ENCODE measurements around the gene LYSET. TPM values are rescaled to one million over a fixed set of nuclear protein-coding genes. Genes with fewer than 3 reads are reported as not detected.
"Not testable (repeated sequence)": the region's sequence is repeated elsewhere in the genome, so short reads cannot be mapped to it uniquely, and the experiment has no call there.

The LYSET gene
- total and polyA plus RNA-seq, 4 donors: 11.6 to 32.8 (median 24.5) TPM

DNA sequence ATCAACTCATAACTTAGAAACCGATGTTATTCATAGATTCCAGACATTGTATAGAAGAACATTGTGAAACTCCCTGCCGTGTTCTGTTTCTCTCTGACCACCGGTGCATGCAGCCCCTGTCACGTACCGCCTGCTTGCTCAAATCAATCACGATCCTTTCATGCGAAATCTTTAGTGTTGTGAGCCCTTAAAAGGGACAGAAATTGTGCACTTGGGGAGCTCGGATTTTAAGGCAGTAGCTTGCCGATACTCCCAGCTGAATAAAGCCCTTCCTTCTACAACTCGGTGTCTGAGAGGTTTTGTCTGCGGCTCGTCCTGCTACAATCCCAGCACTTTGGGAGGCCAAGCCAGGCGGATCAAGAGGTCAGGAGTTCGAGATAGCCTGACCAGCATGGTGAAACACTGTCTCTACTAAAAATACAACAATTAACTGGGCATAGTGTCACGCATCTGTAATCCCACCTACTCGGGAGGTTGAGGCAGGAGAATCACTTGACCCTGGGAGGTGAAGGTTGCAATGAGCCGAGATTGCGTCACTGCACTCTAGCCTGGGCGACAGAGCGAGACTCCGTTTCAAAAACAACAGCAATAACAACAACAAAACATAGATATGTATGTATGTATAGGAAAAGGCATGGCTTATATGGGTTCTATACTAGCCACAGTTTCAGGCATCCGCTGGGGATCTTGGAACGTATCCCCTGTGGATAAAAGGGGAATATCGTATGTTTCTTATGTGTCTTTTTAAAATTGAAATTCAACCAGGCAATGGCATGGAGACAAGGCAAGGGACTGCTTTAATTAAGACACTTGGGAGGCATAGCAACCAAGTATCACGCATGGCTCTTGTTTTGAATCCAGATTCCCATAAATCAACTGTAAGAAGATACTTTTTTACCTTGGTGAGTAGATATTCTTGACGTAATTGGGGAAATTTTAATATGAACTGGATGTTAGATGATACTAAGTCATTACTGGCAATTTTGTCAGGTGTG, 19.5 kb upstream of the LYSET start:
- not testable (repeated sequence) for H3K27me3 ChIP-seq (ENCODE audit: control insufficient read depth, insufficient read depth, low read length); H3K9me3 ChIP-seq (ENCODE audit: control insufficient read depth, insufficient read depth, low read length); H3K36me3 ChIP-seq (ENCODE audit: control insufficient read depth, insufficient read depth, low read length); DNase-seq (ENCODE audit: low read depth in 4 of 6, low spot score in 6 of 6); H3K4me1 ChIP-seq (ENCODE audit: control insufficient read depth, insufficient read depth, low read length); H3K27ac ChIP-seq (ENCODE audit: low read depth, low read length); H3K4me3 ChIP-seq (ENCODE audit: low read depth, low read length)
- WGBS (ENCODE audit: insufficient coverage): 74% methylated on average over 8 of the region's 26 CpGs

DNA sequence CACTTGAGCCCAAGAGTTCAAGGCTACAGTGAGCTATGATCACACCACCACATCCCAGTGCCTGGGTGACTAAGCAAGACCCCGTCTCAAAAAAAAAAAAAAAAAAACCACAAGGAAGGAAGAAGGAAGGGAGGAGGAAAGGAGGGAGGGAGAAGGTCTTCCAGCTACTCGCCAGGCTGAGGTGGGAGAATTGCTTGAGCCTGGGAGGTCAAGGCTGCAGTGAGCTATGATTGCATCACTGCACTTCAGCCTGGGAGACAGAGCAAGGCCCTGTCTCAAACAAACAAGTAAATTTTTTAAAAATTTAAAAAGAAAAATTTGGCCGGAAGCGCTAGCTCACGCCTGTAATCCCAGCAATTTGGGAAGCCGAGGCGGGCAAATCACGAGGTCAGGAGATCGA, 16.5 kb upstream of the LYSET start:
- not testable (repeated sequence) for H3K27me3 ChIP-seq (ENCODE audit: control insufficient read depth, insufficient read depth, low read length); H3K9me3 ChIP-seq (ENCODE audit: control insufficient read depth, insufficient read depth, low read length); H3K27ac ChIP-seq (ENCODE audit: low read depth, low read length); H3K36me3 ChIP-seq (ENCODE audit: control insufficient read depth, insufficient read depth, low read length); H3K4me1 ChIP-seq (ENCODE audit: control insufficient read depth, insufficient read depth, low read length); DNase-seq (ENCODE audit: low read depth in 4 of 6, low spot score in 6 of 6); H3K4me3 ChIP-seq (ENCODE audit: low read depth, low read length)
- WGBS (ENCODE audit: insufficient coverage): 100% methylated on average over 7 of the region's 9 CpGs

DNA sequence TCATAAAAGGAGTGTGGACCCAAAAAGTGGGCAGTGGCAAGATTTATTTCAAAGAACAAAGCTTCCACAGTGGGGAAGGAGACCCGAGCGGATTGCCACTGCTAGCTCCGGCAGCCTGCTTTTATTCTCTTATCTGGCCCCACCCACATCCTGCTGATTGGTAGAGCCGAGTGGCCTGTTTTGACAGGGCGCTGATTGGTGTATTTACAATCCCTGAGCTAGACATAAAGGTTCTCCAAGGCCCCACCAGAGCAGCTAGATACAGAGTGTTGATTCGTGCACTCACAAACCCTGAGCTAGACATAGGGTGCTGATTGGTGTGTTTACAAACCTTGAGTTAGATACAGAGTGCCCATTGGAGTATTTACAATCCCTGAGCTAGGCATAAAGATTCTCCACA, 15.5 kb upstream of the LYSET start:
- H3K27me3 ChIP-seq (ENCODE audit: control insufficient read depth, insufficient read depth, low read length); H3K4me1 ChIP-seq (ENCODE audit: control insufficient read depth, insufficient read depth, low read length); H3K36me3 ChIP-seq (ENCODE audit: control insufficient read depth, insufficient read depth, low read length); DNase-seq (ENCODE audit: low read depth in 4 of 6, low spot score in 6 of 6); H3K4me3 ChIP-seq (ENCODE audit: low read depth, low read length); H3K27ac ChIP-seq (ENCODE audit: low read depth, low read length); H3K9me3 ChIP-seq (ENCODE audit: control insufficient read depth, insufficient read depth, low read length): not testable (repeated sequence)
- 80% methylated on average over 1 of the region's 6 CpGs for WGBS (ENCODE audit: insufficient coverage)

DNA sequence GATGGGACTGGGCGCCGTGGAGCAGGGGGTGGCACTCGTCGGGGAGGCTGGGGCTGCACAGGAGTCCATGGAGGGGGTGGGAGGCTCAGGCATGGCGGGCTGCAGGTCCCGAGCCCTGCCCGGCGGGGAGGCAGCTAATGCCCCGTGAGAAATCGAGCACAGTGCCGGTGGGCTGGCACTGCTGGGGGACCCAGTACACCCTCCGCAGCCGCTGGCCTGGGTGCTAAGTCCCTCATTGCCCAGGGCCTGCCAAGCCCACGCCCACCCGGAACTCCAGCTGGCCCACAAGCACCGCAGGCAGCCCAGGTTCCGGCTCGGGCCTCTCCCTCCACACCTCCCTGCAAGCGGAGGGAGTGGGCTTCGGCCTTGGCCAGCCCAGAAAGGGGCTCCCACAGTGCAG, 15.0 kb upstream of the LYSET start:
- not testable (repeated sequence) for H3K4me3 ChIP-seq (ENCODE audit: low read depth, low read length); H3K27me3 ChIP-seq (ENCODE audit: control insufficient read depth, insufficient read depth, low read length); H3K36me3 ChIP-seq (ENCODE audit: control insufficient read depth, insufficient read depth, low read length); H3K27ac ChIP-seq (ENCODE audit: low read depth, low read length); H3K4me1 ChIP-seq (ENCODE audit: control insufficient read depth, insufficient read depth, low read length); DNase-seq (ENCODE audit: low read depth in 4 of 6, low spot score in 6 of 6); H3K9me3 ChIP-seq (ENCODE audit: control insufficient read depth, insufficient read depth, low read length)
- WGBS (ENCODE audit: insufficient coverage): 94% methylated on average over 17 of the region's 20 CpGs

DNA sequence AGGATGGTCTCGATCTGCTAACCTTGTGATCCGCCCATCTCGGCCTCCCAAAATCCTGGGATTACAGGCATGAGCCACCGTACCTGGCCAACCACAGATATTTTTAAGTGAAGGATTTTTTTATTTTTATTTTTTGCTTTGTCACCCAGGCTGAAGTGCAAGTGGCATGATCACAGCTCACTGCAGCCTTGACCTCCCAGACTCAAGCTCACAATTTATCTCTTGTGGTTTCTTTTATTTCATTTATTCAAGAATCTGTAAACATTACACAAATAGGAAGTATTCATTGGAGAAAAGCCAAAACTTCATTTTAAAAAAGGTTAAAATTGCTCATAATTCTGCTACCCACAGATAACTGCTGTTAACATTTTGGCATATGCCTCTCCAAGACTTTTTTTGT, 13.7 kb upstream of the LYSET start:
- H3K4me3 ChIP-seq (ENCODE audit: low read depth, low read length): no peak overlapping the region
- H3K4me1 ChIP-seq (ENCODE audit: control insufficient read depth, insufficient read depth, low read length): no peaks in the 10 kb centered on the region
- H3K27me3 ChIP-seq (ENCODE audit: control insufficient read depth, insufficient read depth, low read length): no peaks in the 10 kb centered on the region
- no peaks in the 10 kb centered on the region for H3K36me3 ChIP-seq (ENCODE audit: control insufficient read depth, insufficient read depth, low read length)
- DNase-seq (ENCODE audit: low read depth in 4 of 6, low spot score in 6 of 6): no peak
- H3K9me3 ChIP-seq (ENCODE audit: control insufficient read depth, insufficient read depth, low read length): no peaks in the 10 kb centered on the region
- 100% methylated on average over 4 of the region's 4 CpGs for WGBS (ENCODE audit: insufficient coverage)
- H3K27ac ChIP-seq (ENCODE audit: low read depth, low read length): no peak overlapping the region

DNA sequence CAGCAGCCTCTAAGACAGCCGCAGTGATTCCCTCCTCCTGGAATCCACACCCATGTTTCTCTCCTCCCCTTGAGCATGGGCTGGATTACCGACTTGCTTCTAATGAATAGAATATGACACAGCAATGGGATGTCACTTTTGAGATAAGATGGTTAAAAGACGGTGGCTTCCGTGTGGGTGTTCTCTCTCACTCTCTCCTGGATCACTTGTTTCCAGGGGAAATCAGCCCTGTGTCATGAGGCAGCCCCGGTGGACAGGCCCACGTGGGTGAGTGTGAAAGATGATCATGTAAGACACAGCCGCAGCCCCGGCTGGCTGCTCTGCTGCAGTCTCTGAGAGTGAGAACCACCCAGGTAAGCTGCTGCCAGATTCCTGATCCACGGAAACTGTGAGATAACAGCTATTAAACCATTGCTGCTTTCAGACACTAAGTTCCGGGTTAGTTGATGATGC, 11.1 kb upstream of the LYSET start:
- Histone ChIP-seq H3K4me1 (ENCODE audit: control insufficient read depth, insufficient read depth, low read length) (no peaks in the 10 kb centered on the region), H3K36me3 (ENCODE audit: control insufficient read depth, insufficient read depth, low read length) (no peaks in the 10 kb centered on the region), H3K4me3 (ENCODE audit: low read depth, low read length) (no peak overlapping the region), H3K27me3 (ENCODE audit: control insufficient read depth, insufficient read depth, low read length) (no peaks in the 10 kb centered on the region), H3K9me3 (ENCODE audit: control insufficient read depth, insufficient read depth, low read length) (no peaks in the 10 kb centered on the region), H3K27ac (ENCODE audit: low read depth, low read length) (no peak overlapping the region)
- WGBS (ENCODE audit: insufficient coverage): 49% methylated on average over 6 of the region's 10 CpGs
- peak in 2 of 6 donors; percentile 9 to 59 for DNase-seq (ENCODE audit: low read depth in 4 of 6, low spot score in 6 of 6)

DNA sequence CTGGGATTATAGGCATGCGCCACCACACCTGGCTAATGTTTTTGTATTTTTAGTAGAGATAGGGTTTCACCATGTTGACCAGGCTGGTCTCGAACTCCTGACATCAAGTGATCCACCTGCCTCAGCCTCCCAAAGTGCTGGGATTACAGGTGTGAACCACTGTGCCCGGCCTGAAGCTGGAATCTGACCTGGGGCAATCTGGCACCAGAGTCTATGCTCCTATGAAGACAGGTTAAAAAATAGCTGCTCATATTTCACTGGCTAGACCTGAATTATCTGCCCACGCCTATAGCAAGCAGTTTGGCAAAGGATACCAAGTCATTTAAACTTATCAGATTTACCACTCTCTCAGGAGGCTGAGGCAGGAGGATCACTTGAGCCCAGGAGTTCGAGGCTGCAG, 10.4 kb upstream of the LYSET start:
- H3K27me3 ChIP-seq (ENCODE audit: control insufficient read depth, insufficient read depth, low read length); H3K36me3 ChIP-seq (ENCODE audit: control insufficient read depth, insufficient read depth, low read length); H3K4me3 ChIP-seq (ENCODE audit: low read depth, low read length); H3K27ac ChIP-seq (ENCODE audit: low read depth, low read length); H3K9me3 ChIP-seq (ENCODE audit: control insufficient read depth, insufficient read depth, low read length); H3K4me1 ChIP-seq (ENCODE audit: control insufficient read depth, insufficient read depth, low read length); DNase-seq (ENCODE audit: low read depth in 4 of 6, low spot score in 6 of 6): not testable (repeated sequence)
- 86% methylated on average over 4 of the region's 5 CpGs for WGBS (ENCODE audit: insufficient coverage)

DNA sequence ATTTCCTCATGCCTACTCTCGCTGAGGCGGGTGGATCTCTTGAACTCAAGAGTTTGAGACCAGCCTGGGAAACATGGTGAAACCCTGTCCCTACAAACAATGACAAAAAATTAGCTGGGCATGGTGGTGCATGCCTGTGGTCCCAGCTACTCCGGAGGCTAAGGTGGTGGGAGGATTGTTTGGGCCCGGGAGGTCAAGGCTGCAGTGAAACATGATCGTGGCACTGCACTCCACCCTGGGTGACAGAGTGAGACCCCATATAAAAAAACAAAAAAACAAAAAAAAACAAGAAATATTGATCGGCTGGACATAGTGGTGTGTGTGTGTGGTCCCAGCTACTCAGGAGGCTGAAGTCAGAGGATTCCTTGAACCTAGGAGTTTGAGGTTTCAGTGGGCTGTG, 9.6 kb upstream of the LYSET start:
- no peaks in the 10 kb centered on the region for H3K36me3 ChIP-seq (ENCODE audit: control insufficient read depth, insufficient read depth, low read length)
- H3K27me3 ChIP-seq (ENCODE audit: control insufficient read depth, insufficient read depth, low read length): no peaks in the 10 kb centered on the region
- no CpG with 5 or more reads among the region's 6 CpGs for WGBS (ENCODE audit: insufficient coverage)

DNA sequence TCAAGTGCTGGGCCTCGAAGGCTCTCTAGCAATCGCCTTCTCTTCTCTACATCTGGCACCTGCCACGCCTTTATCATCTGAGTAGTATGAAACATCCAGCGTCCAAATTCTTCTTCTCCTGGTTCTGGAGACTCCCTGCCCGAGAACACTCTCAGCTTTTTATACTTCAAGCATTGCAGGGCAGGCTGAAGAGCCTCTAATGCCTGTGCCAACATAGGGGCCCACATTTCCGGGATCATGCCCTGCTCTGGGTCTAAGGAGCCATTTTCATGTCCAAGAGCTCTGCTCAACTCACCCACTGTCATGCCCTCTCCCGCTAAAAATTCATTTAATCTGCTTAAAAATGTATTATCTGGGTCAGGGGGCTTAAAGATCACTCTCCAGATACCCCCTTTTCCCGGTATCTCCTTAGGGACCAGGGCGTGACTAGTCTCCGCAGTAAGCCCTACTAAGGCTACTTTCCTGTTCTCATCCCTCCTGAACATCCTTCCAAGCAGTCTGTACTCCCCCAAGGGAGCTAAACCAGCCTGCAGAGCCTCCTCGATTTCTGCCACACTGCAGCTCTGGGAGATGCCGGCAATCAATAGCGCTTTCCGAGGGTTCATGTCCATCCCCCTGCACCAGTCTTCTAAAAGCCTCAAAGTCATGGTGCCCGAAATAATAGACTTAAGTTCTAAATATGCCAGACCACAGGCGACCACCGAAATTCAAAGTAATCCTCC, 1.4 kb upstream of the LYSET start:
- 47% methylated on average over 15 of the region's 17 CpGs for WGBS (ENCODE audit: insufficient coverage)
- no peak overlapping the region for H3K27ac ChIP-seq (ENCODE audit: low read depth, low read length)
- no peak for DNase-seq (ENCODE audit: low read depth in 4 of 6, low spot score in 6 of 6)

More for the DNA sequence above, 9.6 kb upstream of the LYSET start:
- Histone ChIP-seq H3K4me1 (ENCODE audit: control insufficient read depth, insufficient read depth, low read length) (no peaks in the 10 kb centered on the region), H3K4me3 (ENCODE audit: low read depth, low read length) (no peak overlapping the region), H3K9me3 (ENCODE audit: control insufficient read depth, insufficient read depth, low read length) (no peaks in the 10 kb centered on the region), H3K27ac (ENCODE audit: low read depth, low read length) (no peak overlapping the region)
- no peak for DNase-seq (ENCODE audit: low read depth in 4 of 6, low spot score in 6 of 6)

More for the DNA sequence above, 1.4 kb upstream of the LYSET start:
- Histone ChIP-seq H3K4me3 (ENCODE audit: low read depth, low read length) (peak overlapping the region; percentile 94), H3K9me3 (ENCODE audit: control insufficient read depth, insufficient read depth, low read length) (no peaks in the 10 kb centered on the region), H3K27me3 (ENCODE audit: control insufficient read depth, insufficient read depth, low read length) (no peaks in the 10 kb centered on the region), H3K4me1 (ENCODE audit: control insufficient read depth, insufficient read depth, low read length) (peaks cover 21% of the 10 kb centered on the region), H3K36me3 (ENCODE audit: control insufficient read depth, insufficient read depth, low read length) (peaks cover 16% of the 10 kb centered on the region)
